Stimulated activated CD8-positive, alpha-beta memory T cell treated with anti-CD3 and anti-CD28 coated beads, Interleukin-12 subunit alpha, Interleukin-12 subunit beta, amount 100 ng/mL, for 24 hours (primary cell): ENCODE measurements around the gene OPCML.

ENCODE experiments used
- DNase-seq: peaks from one replicate; pipeline ENCODE4 v3.0.0-alpha.2; 2020; ENCODE audit errors: extremely low read depth

Gene OPCML

GRCh38 chr11:133075351-133075750, 456.9 kb downstream of the OPCML start:
- no peak for DNase-seq

GRCh38 chr11:133072858-133073582, 459.3 kb downstream of the OPCML start:
- no peak for DNase-seq

- DNase-seq, result no peak
Measured at GRCh38 chr11:133072378-133072777, 459.9 kb downstream of the OPCML start.

GRCh38 chr11:133070791-133071190, 461.5 kb downstream of the OPCML start:
- no peak for DNase-seq

GRCh38 chr11:133070021-133070713, 462.1 kb downstream of the OPCML start:
- DNase-seq, result no peak

GRCh38 chr11:133065847-133066485, 466.3 kb downstream of the OPCML start:
- DNase-seq, result no peak

- DNase-seq, result no peak
Measured at GRCh38 chr11:133064961-133065360, 467.3 kb downstream of the OPCML start.

- DNase-seq, result no peak
Measured at GRCh38 chr11:133064152-133064877, 468.0 kb downstream of the OPCML start.

- no peak for DNase-seq
Measured at GRCh38 chr11:133058501-133058900, 473.8 kb downstream of the OPCML start.

- no peak for DNase-seq
Measured at GRCh38 chr11:133053124-133053776, 479.1 kb downstream of the OPCML start.

- no peak for DNase-seq
Measured at GRCh38 chr11:133052537-133052936, 479.8 kb downstream of the OPCML start.

GRCh38 chr11:133049244-133050019, 482.9 kb downstream of the OPCML start:
- no peak for DNase-seq

- no peak for DNase-seq
Measured at GRCh38 chr11:133048270-133048669, 484.0 kb downstream of the OPCML start.

GRCh38 chr11:133047771-133048115, 484.6 kb downstream of the OPCML start:
- no peak for DNase-seq

- no peak for DNase-seq
Measured at GRCh38 chr11:133047036-133047770, 485.1 kb downstream of the OPCML start.

- DNase-seq, result no peak
Measured at GRCh38 chr11:133046252-133046651, 486.0 kb downstream of the OPCML start.

- no peak for DNase-seq
Measured at GRCh38 chr11:133041928-133042882, 490.1 kb downstream of the OPCML start.

- DNase-seq, result no peak
Measured at GRCh38 chr11:133041181-133041580, 491.1 kb downstream of the OPCML start.

- no peak for DNase-seq
Measured at GRCh38 chr11:133040289-133040900, 491.9 kb downstream of the OPCML start.
